K562 (cell line): ENCODE data around the gene ZFAND3. TPM values are rescaled to one million over a fixed set of nuclear protein-coding genes. Genes with fewer than 3 reads are reported as not detected.

Source experiments
- ATAC-seq: fragments of 200-7000 bp; cut with Tn5 transposase; 3 replicates; pipeline ENCODE4 v1.9.1; 2020; ENCODE audit warnings: moderate library complexity
- BruUV-seq: library from RNA; stranded (reverse); fragments of 400-500 nt; replicated peaks from 2 replicates; lab custom pipeline; 2021; lab: Mats Ljungman, UMichigan
- CTCF ChIA-PET: fragments of 300-600 bp; formaldehyde crosslinking; extraction: SDS; loops from one replicate; lab custom pipeline; 2021; ENCODE audit warnings: low intra/inter-chr PET ratio; lab: Yijun Ruan, JAX
- POLR2A ChIA-PET: fragments of 300-600, 350-650 bp; sonication (Branson Sonifier 250); formaldehyde crosslinking; extraction: SDS; loops from one replicate; lab custom pipeline; 2021; ENCODE audit warnings: antibody characterized with exemption, inconsistent platforms; lab: Yijun Ruan, JAX
- DNase-seq, 4 experiments: peaks; one replicate each; pipeline versions ENCODE4 v3.0.0 to v3.0.0-alpha.2; 2011 to 2018; ENCODE audit warnings: low spot score in 3 of 4, mixed read lengths in 3 of 4; ENCODE audit errors: extremely low read depth in 1 of 4
- FAIRE-seq: peaks from 2 replicates; lab custom pipeline; 2011; peaks lifted over from hg19 to GRCh38; lab: Jason Lieb, UNC
- H2AFZ ChIP-seq: 2 replicates; pipeline ENCODE4 v1.6.0; 2011; ENCODE audit warnings: low read depth, low read length, control low read depth, inconsistent platforms
- H3K27ac ChIP-seq: fragments of 200-600 bp; 3 replicates; pipeline ENCODE4 v1.8.0; 2011; ENCODE audit warnings: low read depth, mild to moderate bottlenecking, control low read depth, inconsistent platforms, low read length, moderate library complexity, mixed read lengths; ENCODE audit errors: extremely low read depth
- H3K27me3 ChIP-seq, 2 experiments: fragments of 300-600 bp in 1 of 2; 2 replicates in 1 of 2; 3 replicates in 1 of 2; pipeline versions ENCODE4 v1.6.0 to v1.8.0; 2011; ENCODE audit warnings: inconsistent platforms in 2 of 2, low read length in 2 of 2, mild to moderate bottlenecking in 1 of 2, mixed read lengths in 1 of 2, moderate library complexity in 1 of 2; ENCODE audit not compliant: control insufficient read depth in 2 of 2, insufficient read depth in 2 of 2
- H3K36me3 ChIP-seq: fragments of 300-600 bp; 3 replicates; pipeline ENCODE4 v1.8.0; 2011; ENCODE audit warnings: mild to moderate bottlenecking, low read length, inconsistent platforms; ENCODE audit not compliant: control insufficient read depth, insufficient read depth
- H3K4me1 ChIP-seq, 2 experiments: fragments of 200-600 bp in 1 of 2; replicated peaks in 1 of 2; 2 replicates in 1 of 2; 3 replicates in 1 of 2; pipeline versions ENCODE4 v1.5.1 to v1.8.0; 2011; ENCODE audit warnings: inconsistent platforms in 2 of 2, low read length in 2 of 2, mild to moderate bottlenecking in 1 of 2, mixed read lengths in 1 of 2, moderate library complexity in 1 of 2; ENCODE audit not compliant: control insufficient read depth in 2 of 2, insufficient read depth in 2 of 2
- H3K4me2 ChIP-seq: 2 replicates; pipeline ENCODE4 v1.6.1; 2011; ENCODE audit warnings: low read length, control low read depth, inconsistent platforms, mixed read lengths; ENCODE audit not compliant: insufficient read depth
- H3K4me3 ChIP-seq: fragments of 200-600 bp; sonication (generic), shearing (Covaris generic); 2 replicates; pipeline ENCODE4 v1.5.1; 2016; ENCODE audit warnings: control low read depth, inconsistent platforms
- H3K79me2 ChIP-seq: fragments of 200-600 bp; 3 replicates; pipeline ENCODE4 v1.8.0; 2011; ENCODE audit warnings: low read length, inconsistent platforms; ENCODE audit not compliant: control insufficient read depth, insufficient read depth
- H3K9ac ChIP-seq, 2 experiments: 2 replicates each; pipeline versions ENCODE4 v1.6.0 to v1.6.1; 2011; ENCODE audit warnings: low read depth in 2 of 2, low read length in 2 of 2, control low read depth in 1 of 2, inconsistent platforms in 1 of 2, mild to moderate bottlenecking in 1 of 2, mixed read lengths in 1 of 2; ENCODE audit not compliant: insufficient read depth in 1 of 2
- H3K9me1 ChIP-seq: one replicate; pipeline ENCODE4 v1.6.0; 2011; ENCODE audit warnings: inconsistent platforms, mild to moderate bottlenecking, low read length, moderate library complexity; ENCODE audit not compliant: control insufficient read depth, insufficient read depth
- H3K9me3 ChIP-seq: replicated peaks from 2 replicates; pipeline ENCODE4 v1.5.1; 2011; ENCODE audit warnings: low read depth, low read length, inconsistent platforms; ENCODE audit not compliant: control insufficient read depth, insufficient read depth
- H4K20me1 ChIP-seq: replicated peaks from 2 replicates; pipeline ENCODE4 v1.6.1; 2011; ENCODE audit warnings: low read length, inconsistent platforms, mixed read lengths; ENCODE audit not compliant: control insufficient read depth, insufficient read depth
- CBFB ChIP-seq: sonication (generic); formaldehyde crosslinking; IDR thresholded peaks from 2 replicates; pipeline ENCODE4 v1.4.0; 2020; ENCODE audit warnings: mild to moderate bottlenecking, missing genetic modification reagents
- ELF2 ChIP-seq: fragments of 250-450 bp; sonication (Bioruptor Pico); IDR thresholded peaks from 2 replicates; pipeline ENCODE4 v1.5.0; 2021; ENCODE audit warnings: mild to moderate bottlenecking
- HMBOX1 ChIP-seq: sonication (generic); IDR thresholded peaks from 2 replicates; pipeline ENCODE4 v1.6.1; 2016
- NCOA2 ChIP-seq, 2 experiments: fragments of 450-650 bp; IDR thresholded peaks; 2 replicates each; pipeline ENCODE4 v1.6.1; 2018; ENCODE audit warnings: mild to moderate bottlenecking in 2 of 2, moderate library complexity in 1 of 2; ENCODE audit not compliant: partially characterized antibody in 2 of 2
- POLR3A ChIP-seq: IDR thresholded peaks from 2 replicates; pipeline ENCODE4 v1.6.1; 2011; ENCODE audit warnings: borderline replicate concordance, mild to moderate bottlenecking, moderate library complexity; ENCODE audit not compliant: insufficient read length, insufficient read depth; ENCODE audit errors: extremely low read depth
- RBM39 ChIP-seq: fragments of 200-400 bp; formaldehyde crosslinking; optimal IDR thresholded peaks from 2 replicates; pipeline ENCODE3; 2018; ENCODE audit warnings: low read depth, low read length
- SMAD2 ChIP-seq: fragments of 150-350 bp; IDR thresholded peaks from 2 replicates; pipeline ENCODE4 v1.6.1; 2014; ENCODE audit warnings: low read depth, mild to moderate bottlenecking, low read length
- SMARCC2 ChIP-seq: fragments of 450-650 bp; IDR thresholded peaks from 2 replicates; pipeline ENCODE4 v1.6.1; 2017; ENCODE audit warnings: antibody characterized with exemption, moderate library complexity, mild to moderate bottlenecking, low read depth
- SMARCE1 ChIP-seq: fragments of 450-650 bp; IDR thresholded peaks from 2 replicates; pipeline ENCODE4 v1.7.1; 2016; ENCODE audit warnings: mild to moderate bottlenecking
- WGBS: fragments of 100-300 bp; shearing (Covaris generic); methylation state at CpG from one replicate; pipeline ENCODE4 v1.1.6; 2016; ENCODE audit warnings: low coverage, mixed read lengths; ENCODE audit not compliant: insufficient coverage; ENCODE audit errors: missing lambda C conversion rate; 5-methylcytosine and 5-hydroxymethylcytosine counted together
- in situ Hi-C: fragments of 300-500 bp; cut with MboI; formaldehyde crosslinking; loops from 4 replicates; pipeline ENCODE4 v1.15.0; 2018; ENCODE audit warnings: inconsistent platforms, mixed read lengths
- intact Hi-C: fragments of 100-400 bp; cut with micrococcal nuclease; formaldehyde crosslinking; loops from 2 replicates; pipeline ENCODE4 v1.14.2; 2022
- polyA plus RNA-seq, 8 experiments: library from polyadenylated mRNA; depleted of rRNA in 4 of 8; stranded (reverse) in 5 of 8; unstranded in 3 of 8; fragments of >200 nt; fragmentation: Nextera tagmentation in 2 of 8; fragmentation: Illumina TruSeq in 1 of 8; extraction: Ambion mirVana in 2 of 8; extraction: Trizol in 1 of 8; gene quantifications; 2 replicates each; pipeline versions ENCODE4 v1.2.1 to v1.2.3, GENCODE V29; 2011 to 2014; ENCODE audit warnings: inconsistent platforms in 1 of 8, missing spikeins in 1 of 8
- total RNA-seq, 7 experiments: library from RNA; depleted of rRNA in 6 of 7; stranded (reverse); fragments of >200 nt in 6 of 7; fragmentation: Illumina TruSeq in 2 of 7; extraction: Trizol in 2 of 7; gene quantifications; 2 replicates each; pipeline versions ENCODE4 v1.2.1 to v1.2.3, GENCODE V29; 2011 to 2021; ENCODE audit warnings: low replicate concordance in 1 of 7

ZFAND3 gene
- total and polyA plus RNA-seq, 9 of the 15 experiments (the other 6 are each of a cell fraction or from before 2014, with no cell fraction given), result 0.81 to 26.6 (median 11.8) TPM

- TF ChIP-seq POLR3A, result no peak
Observed at GRCh38 chr6:38134704-38135088, 315.2 kb downstream of the ZFAND3 start (continued).

- H3K9me3 ChIP-seq, result no peaks in the 10 kb centered on the region
- H3K4me1 ChIP-seq, result no peaks in the 10 kb centered on the region
- TF ChIP-seq NCOA2 (IDR thresholded peaks at IDR 0.05; ENCODE audit: partially characterized antibody in 2 of 2) (no peak), ELF2 (no peak), SMARCE1 (no peak), SMAD2 (no peak), RBM39 (no peak), SMARCC2 (no peak), CBFB (CRISPR knock-in tag) (no peak), HMBOX1 (no peak)
- in situ Hi-C loops, result no loop called here
- no peaks in the 10 kb centered on the region for H3K9me1 ChIP-seq
- ATAC-seq (no peak; the same call in 2 of the 3 replicates), DNase-seq (no peak), FAIRE-seq (no peak)
- intact Hi-C loops, result no loop called here
- no TSS peak for BruUV-seq
- POLR2A ChIA-PET, result no interaction called here
- H3K27me3 ChIP-seq, result no peaks in the 10 kb centered on the region
- no peaks in the 10 kb centered on the region for H4K20me1 ChIP-seq
- H3K79me2 ChIP-seq, result no peaks in the 10 kb centered on the region
- H2AFZ ChIP-seq, result no peak overlapping the region
- 82% methylated on average over 4 of the region's 4 CpGs for WGBS
- no peak overlapping the region for H3K27ac ChIP-seq
- no peak overlapping the region for H3K4me2 ChIP-seq
- H3K36me3 ChIP-seq, result no peaks in the 10 kb centered on the region; the same call in 2 of the 3 replicates
- no peak overlapping the region for H3K9ac ChIP-seq
- no peak overlapping the region for H3K4me3 ChIP-seq
- CTCF ChIA-PET, result no interaction called here
Observed at GRCh38 chr6:38136547-38136946, 317.0 kb downstream of the ZFAND3 start.
